Transverse colon (tissue), 4 donors: Measurements from ENCODE around the gene SGCE. TPM values are rescaled to one million over a fixed set of nuclear protein-coding genes. Genes with fewer than 3 reads are reported as not detected.

Experiments used
- DNase-seq: peaks from one replicate; pipeline ENCODE4 v3.0.0-alpha.2; 2019
- H3K27ac ChIP-seq, 4 donors: fragments of 200-600 bp; sonication (generic); 2 replicates each; pipeline ENCODE4 v1.5.1; 2016 to 2018; ENCODE audit warnings: inconsistent platforms in 4 of 4
- H3K27me3 ChIP-seq: fragments of 200-600 bp; sonication (generic); 2 replicates; pipeline ENCODE4 v1.5.1; 2017; ENCODE audit warnings: inconsistent platforms
- H3K36me3 ChIP-seq, 4 donors: fragments of 200-600 bp; sonication (generic); 2 replicates each; pipeline ENCODE4 v1.5.1; 2017 to 2019; ENCODE audit warnings: inconsistent platforms in 4 of 4
- H3K4me1 ChIP-seq, 4 donors: fragments of 200-600 bp; sonication (generic); 2 replicates each; pipeline ENCODE4 v1.5.1; 2017 to 2020; ENCODE audit warnings: inconsistent platforms in 4 of 4
- H3K4me3 ChIP-seq, 4 donors: fragments of 200-600 bp; sonication (generic); 1 replicate in 1 of 4; 2 replicates in 3 of 4; pipeline versions ENCODE4 v1.5.1 to v1.6.1; 2017 to 2019; ENCODE audit warnings: inconsistent platforms in 4 of 4
- H3K9me3 ChIP-seq, 2 donors: fragments of 200-600 bp; sonication (generic); 2 replicates each; pipeline ENCODE4 v1.5.1; 2017 to 2019; ENCODE audit warnings: inconsistent platforms in 2 of 2
- CTCF ChIP-seq, 5 experiments: fragments of 200-600 bp in 3 of 5; fragments of 450-650 bp in 2 of 5; sonication (generic) in 3 of 5; IDR thresholded peaks; 1 replicate in 2 of 5; 2 replicates in 3 of 5; pipeline ENCODE4 v1.5.1; 2016 to 2017; ENCODE audit warnings: antibody characterized with exemption in 5 of 5, inconsistent platforms in 3 of 5, mild to moderate bottlenecking in 2 of 5, moderate library complexity in 1 of 5
- EP300 ChIP-seq: sonication (generic); formaldehyde crosslinking; IDR thresholded peaks from one replicate; pipeline ENCODE4 v1.6.1; 2017; ENCODE audit warnings: antibody characterized with exemption, low read depth
- POLR2A ChIP-seq: fragments of 450-650 bp; IDR thresholded peaks from one replicate; pipeline ENCODE4 v1.6.1; 2016; ENCODE audit warnings: antibody characterized with exemption, mild to moderate bottlenecking, moderate library complexity
- POLR2AphosphoS5 ChIP-seq, 3 donors: sonication (generic); formaldehyde crosslinking; IDR thresholded peaks; one replicate each; pipeline ENCODE4 v1.6.1; 2016; ENCODE audit warnings: antibody characterized with exemption in 3 of 3
- WGBS, 2 donors: methylation state at CpG; one replicate each; pipeline ENCODE4 v1.1.5; 2018; ENCODE audit warnings: low coverage in 1 of 2; 5-methylcytosine and 5-hydroxymethylcytosine counted together
- in situ Hi-C, 4 donors: fragments of 200-750 bp; cut with MboI; loops; one replicate each; pipeline versions ENCODE4 v1.15.0 to v1.15.1; 2017; ENCODE audit warnings: low sequenced_read_pairs in 3 of 4, low pct_ligation_motif_present in 1 of 4, low pct_unique_long_range_greater_than_20kb in 1 of 4
- intact Hi-C: fragments of 100-400 bp; cut with DNase I; formaldehyde crosslinking; loops from one replicate; pipeline ENCODE4 v1.15.1; 2023; ENCODE audit warnings: low total_unique reads
- total RNA-seq, 4 donors: library from RNA; depleted of rRNA; stranded (reverse); fragments of >200 nt; gene quantifications; one replicate each; pipeline ENCODE4 v1.1.0, GENCODE V29; 2016

SGCE gene
- total RNA-seq, 4 donors from 2014 or later, result 24.1 to 62.1 (median 33.2) TPM

- H3K36me3 ChIP-seq, result no peaks in the 10 kb centered on the region
- H3K4me1 ChIP-seq, result no peaks in the 10 kb centered on the region
- H3K9me3 ChIP-seq, result no peaks in the 10 kb centered on the region
- in situ Hi-C loops, result no loop called here
- no peaks in the 10 kb centered on the region for H3K27me3 ChIP-seq
- WGBS, 2 donors, result 79 to 90% methylated on average over 1 of the region's 1 CpG
- TF ChIP-seq CTCF (IDR thresholded peaks at IDR 0.05) (no peak), EP300 (no peak), POLR2A (no peak), POLR2AphosphoS5 (IDR thresholded peaks at IDR 0.05) (no peak)
- intact Hi-C loops, result loop anchor here (2.0 kb wide), 1 partner anchor 70 kb away; no protein-coding TSS in a partner anchor
- no peak for DNase-seq
- H3K27ac ChIP-seq, result no peak overlapping the region
- no peak overlapping the region for H3K4me3 ChIP-seq
Measured at GRCh38 chr7:94683066-94683465, 27.1 kb upstream of the SGCE start.

- Histone ChIP-seq H3K36me3 (no peaks in the 10 kb centered on the region), H3K4me1 (no peaks in the 10 kb centered on the region), H3K27me3 (no peaks in the 10 kb centered on the region), H3K27ac (no peak overlapping the region), H3K9me3 (no peaks in the 10 kb centered on the region), H3K4me3 (no peak overlapping the region)
- no peak for DNase-seq
- no peak for TF ChIP-seq POLR2AphosphoS5 (IDR thresholded peaks at IDR 0.05)
- WGBS, 2 donors, result 93 to 94% methylated on average over 1 of the region's 1 CpG
- intact Hi-C loops, result no loop called here
- in situ Hi-C loops, result no loop called here
Measured at GRCh38 chr7:94679358-94679757, 23.4 kb upstream of the SGCE start.

GRCh38 chr7:94676431-94676830 lies 20.5 kb upstream of the SGCE start:
- in situ Hi-C loops (no loop called here), intact Hi-C loops (no loop called here)
- no peak overlapping the region for H3K27ac ChIP-seq
- no peaks in the 10 kb centered on the region for H3K36me3 ChIP-seq
- no peaks in the 10 kb centered on the region for H3K9me3 ChIP-seq
- H3K4me1 ChIP-seq, result no peaks in the 10 kb centered on the region
- TF ChIP-seq CTCF (IDR thresholded peaks at IDR 0.05) (no peak), POLR2AphosphoS5 (IDR thresholded peaks at IDR 0.05) (no peak), EP300 (no peak), POLR2A (no peak)
- no peaks in the 10 kb centered on the region for H3K27me3 ChIP-seq
- 79 to 88% methylated on average over 3 of the region's 3 CpGs for WGBS, 2 donors
- H3K4me3 ChIP-seq, result no peak overlapping the region
- DNase-seq, result no peak

- H3K27me3 ChIP-seq, result no peaks in the 10 kb centered on the region
- no peak overlapping the region for H3K27ac ChIP-seq
- no peak for DNase-seq
- no peaks in the 10 kb centered on the region for H3K4me1 ChIP-seq
- H3K36me3 ChIP-seq, result no peaks in the 10 kb centered on the region
- H3K9me3 ChIP-seq, result no peaks in the 10 kb centered on the region
- H3K4me3 ChIP-seq, result no peak overlapping the region
- no peak for TF ChIP-seq POLR2AphosphoS5 (IDR thresholded peaks at IDR 0.05)
- TF ChIP-seq POLR2A, result no peak
- TF ChIP-seq EP300, result no peak
- TF ChIP-seq CTCF (IDR thresholded peaks at IDR 0.05), result no peak
- 94 to 99% methylated on average over 8 of the region's 8 CpGs for WGBS, 2 donors
- intact Hi-C loops (no loop called here), in situ Hi-C loops (no loop called here)
Measured at GRCh38 chr7:94675356-94675755, 19.4 kb upstream of the SGCE start.

GRCh38 chr7:94671444-94672235 lies 15.7 kb upstream of the SGCE start:
- H3K27ac ChIP-seq, result no peak overlapping the region
- no peaks in the 10 kb centered on the region for H3K27me3 ChIP-seq
- no peak for DNase-seq
- 35 to 70% methylated on average over 4 of the region's 4 CpGs for WGBS, 2 donors
- no peak for TF ChIP-seq CTCF (IDR thresholded peaks at IDR 0.05)
- no peak for TF ChIP-seq EP300
- no peak for TF ChIP-seq POLR2A
- no peak for TF ChIP-seq POLR2AphosphoS5 (IDR thresholded peaks at IDR 0.05)
- in situ Hi-C loops, result no loop called here
- H3K4me3 ChIP-seq, result no peak overlapping the region
- intact Hi-C loops, result no loop called here
- H3K36me3 ChIP-seq, result no peaks in the 10 kb centered on the region
- no peaks in the 10 kb centered on the region for H3K9me3 ChIP-seq
- H3K4me1 ChIP-seq, result no peaks in the 10 kb centered on the region
